A549 treated with CpdA at 1 μM for 4 hours (cell line): ENCODE data around the gene LCE1E. TPM values are rescaled to one million over a fixed set of nuclear protein-coding genes. Genes with fewer than 3 reads are reported as not detected.

ENCODE experiments used
- total RNA-seq: library from RNA; stranded (reverse); fragments of 200-300 nt; extraction: Qiagen RNA extraction; gene quantifications from 5 replicates; pipeline ENCODE4 v1.2.3, GENCODE V29; 2022; ENCODE audit warnings: low read depth

Gene LCE1E, protein sequence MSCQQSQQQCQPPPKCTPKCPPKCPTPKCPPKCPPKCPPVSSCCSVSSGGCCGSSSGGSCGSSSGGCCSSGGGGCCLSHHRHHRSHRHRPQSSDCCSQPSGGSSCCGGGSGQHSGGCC
- not detected in 5 replicates for total RNA-seq

DNA sequence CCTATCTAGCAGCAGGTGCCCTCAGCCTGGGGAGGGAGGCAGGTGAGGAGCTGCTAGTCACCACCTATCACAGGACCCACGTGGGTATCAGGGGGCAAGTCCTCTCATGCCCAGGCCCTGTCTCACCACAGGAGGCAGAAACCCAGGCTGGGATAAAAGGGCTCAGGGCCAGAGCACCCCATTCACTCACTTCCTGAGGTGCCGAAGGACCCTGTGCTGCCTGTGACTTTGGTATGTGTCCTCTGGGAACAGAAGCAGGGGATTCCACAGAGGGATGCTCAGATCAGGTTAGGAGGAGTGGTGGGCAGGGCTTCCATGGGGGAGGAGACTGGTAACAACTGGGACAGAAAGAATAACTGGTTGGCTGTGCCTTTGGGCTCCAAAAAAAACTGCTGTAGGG lies at the start of gene LCE1E:
Gene LCE1E, plus strand, starts transcription at position 181 of the 400 bp plus-strand sequence. CDS start 1,043 bp downstream, outside the sequence.

DNA sequence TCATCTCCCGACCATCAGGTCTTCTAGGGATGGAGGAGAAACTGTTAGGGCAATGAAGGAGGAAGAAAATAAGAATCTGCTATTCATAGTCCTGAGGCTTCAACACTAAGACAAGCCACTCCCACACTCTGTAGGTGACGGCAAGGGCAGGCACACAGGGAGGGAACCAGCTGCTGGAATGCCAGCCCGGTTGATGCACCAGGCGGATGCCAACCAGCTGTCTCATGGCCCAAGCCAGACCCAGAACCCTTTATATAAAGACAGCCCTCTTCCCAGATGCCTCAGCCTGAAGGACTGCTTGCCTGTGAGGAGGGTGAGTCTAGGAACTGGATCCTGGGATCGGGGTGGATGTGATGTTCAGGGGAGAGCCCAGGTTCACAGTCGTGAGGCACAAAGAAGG lies 28.3 kb upstream of the LCE1E start, which contains the start of gene KPRP:
Gene KPRP, plus strand, starts transcription at position 279 of the 400 bp plus-strand sequence. CDS start 1,564 bp downstream, outside the sequence.

GRCh38 chr1:152774875-152775274 lies 11.2 kb upstream of the LCE1E start, which contains the start of gene LCE1F:
Gene LCE1F (plus strand): TSS chr1:152775140. CDS start chr1:152776372, 1,232 bp downstream.

GRCh38 chr1:152796421-152796820 lies 10.4 kb downstream of the LCE1E start, which contains the start of gene LCE1D:
Gene LCE1D (plus strand): TSS chr1:152796721. CDS start chr1:152797795, 1,074 bp downstream.

DNA sequence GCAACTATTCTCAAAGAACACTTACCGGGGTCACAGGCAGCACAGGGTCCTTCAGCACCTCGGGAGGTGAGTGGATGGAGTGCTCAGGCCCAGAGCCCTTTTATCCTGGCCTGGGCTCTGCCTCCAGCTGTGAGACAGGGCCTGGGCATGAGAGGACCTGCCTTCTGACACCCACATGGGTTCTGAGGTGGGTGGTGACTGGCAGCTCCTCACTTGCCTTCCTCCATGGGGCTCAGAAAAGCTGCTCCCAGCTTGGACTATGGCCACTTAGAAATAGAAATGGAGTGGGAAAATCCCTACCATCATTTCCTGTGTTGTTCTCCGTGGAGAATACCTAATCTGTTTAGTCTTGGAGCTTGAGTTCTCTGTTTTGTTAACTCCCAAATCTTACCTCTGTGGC lies 20.5 kb downstream of the LCE1E start, which contains the start of gene LCE1C:
Gene LCE1C, minus strand, starts transcription at position 76 of the 400 bp plus-strand sequence. CDS start 1,173 bp downstream, outside the sequence.

GRCh38 chr1:152811671-152812070 lies 25.6 kb downstream of the LCE1E start, which contains the start of gene LCE1B:
Gene LCE1B (plus strand): TSS chr1:152811971. CDS start chr1:152812447, 476 bp downstream.

DNA sequence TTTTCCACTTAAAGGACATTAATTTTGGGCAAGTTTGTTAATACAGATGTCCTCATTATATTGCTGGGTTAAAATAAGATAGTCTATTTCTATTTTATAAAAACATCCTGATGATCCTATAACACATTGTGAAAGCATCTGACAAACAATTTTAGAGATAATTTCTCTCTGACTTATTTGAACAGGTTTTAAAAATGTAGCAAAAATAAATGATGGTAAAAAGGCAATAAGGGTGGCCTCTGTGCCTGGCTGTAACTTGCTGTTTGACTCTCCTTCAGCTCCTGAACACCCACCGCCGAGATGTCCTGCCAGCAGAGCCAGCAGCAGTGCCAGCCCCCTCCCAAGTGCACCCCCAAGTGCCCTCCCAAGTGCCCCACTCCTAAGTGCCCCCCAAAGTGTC lies 41.1 kb downstream of the LCE1E start, which contains the start of gene LCE1A:
Gene LCE1A, plus strand, starts transcription at position 301 of the 400 bp plus-strand sequence. Its CDS starts 0 bp downstream, at position 301.

Other genes starting within 250 kb of the LCE1E start
- not detected in 5 replicates for gene LCE3E, start 219.5 kb upstream of the LCE1E start, total RNA-seq
- 0.34 to 0.80 TPM (median 0.59 TPM) in 5 replicates for gene LCE3D, start 205.7 kb upstream of the LCE1E start, total RNA-seq
- not detected in 5 replicates for gene LCE3C, start 186.0 kb upstream of the LCE1E start, total RNA-seq
- not detected in 5 replicates for gene LCE3B, start 172.4 kb upstream of the LCE1E start, total RNA-seq
- not detected in 5 replicates for gene LCE3A, start 163.2 kb upstream of the LCE1E start, total RNA-seq
- not detected in 5 replicates for gene LCE2D, start 122.9 kb upstream of the LCE1E start, total RNA-seq
- not detected in 5 replicates for gene LCE2C, start 111.0 kb upstream of the LCE1E start, total RNA-seq
- gene LCE2B, start 100.1 kb upstream of the LCE1E start, total RNA-seq = not detected in 5 replicates
- gene LCE2A, start 87.9 kb upstream of the LCE1E start, total RNA-seq = not detected in 5 replicates
- gene LCE4A, start 78.1 kb upstream of the LCE1E start, total RNA-seq = not detected in 5 replicates
- not detected in 5 replicates for gene KPRP, start 28.2 kb upstream of the LCE1E start, total RNA-seq
- gene LCE1F, start 11.1 kb upstream of the LCE1E start, total RNA-seq = not detected in 5 replicates
- gene LCE1D, start 10.5 kb downstream of the LCE1E start, total RNA-seq = not detected in 5 replicates
- not detected in 5 replicates for gene LCE1C, start 20.4 kb downstream of the LCE1E start, total RNA-seq
- gene LCE1B, start 25.7 kb downstream of the LCE1E start, total RNA-seq = not detected in 5 replicates
- gene LCE1A, start 41.2 kb downstream of the LCE1E start, total RNA-seq = not detected in 5 replicates
- not detected in 5 replicates for gene LCE6A, start 56.6 kb downstream of the LCE1E start, total RNA-seq
- not detected in 5 replicates for gene LCE7A, start 73.7 kb downstream of the LCE1E start, total RNA-seq
- gene SMCP, start 92.1 kb downstream of the LCE1E start, total RNA-seq = not detected in 5 replicates
- 0.03 TPM in 1 of 5 replicates, not detected in the others for gene IVL, start 122.3 kb downstream of the LCE1E start, total RNA-seq
- not detected in 5 replicates for gene SPRR5, start 160.9 kb downstream of the LCE1E start, total RNA-seq
- gene SPRR4, start 184.4 kb downstream of the LCE1E start, total RNA-seq = not detected in 5 replicates
- not detected in 5 replicates for gene SPRR1A, start 197.8 kb downstream of the LCE1E start, total RNA-seq
- 0.22 TPM in 1 of 5 replicates, not detected in the others for gene SPRR3, start 215.5 kb downstream of the LCE1E start, total RNA-seq
- gene SPRR1B, start 244.9 kb downstream of the LCE1E start, total RNA-seq = not detected in 5 replicates